ENCODE data around the gene PLAC8. TPM values are rescaled to one million over a fixed set of nuclear protein-coding genes. Genes with fewer than 3 reads are reported as not detected.

Gene PLAC8
- total RNA-seq, 1 experiment from 2014 or later, result 3.3 TPM

GRCh38 chr4:83139514-83140156 is 25.1 kb upstream of the PLAC8 start:
- Mint-ChIP-seq H3K9me3 (ENCODE audit: unreplicated experiment) (peaks cover 30% of the 10 kb centered on the region), H3K36me3 (ENCODE audit: insufficient read depth, unreplicated experiment) (no peaks in the 10 kb centered on the region), H3K27ac (ENCODE audit: low read depth, unreplicated experiment) (no peak overlapping the region), H3K4me3 (ENCODE audit: unreplicated experiment) (no peak overlapping the region), H3K27me3 (ENCODE audit: insufficient read depth, unreplicated experiment) (no peaks in the 10 kb centered on the region), H3K4me1 (ENCODE audit: insufficient read depth, unreplicated experiment) (no peaks in the 10 kb centered on the region)
- intact Hi-C loops (cut with micrococcal nuclease), result no loop called here
- ChIA-PET POLR2A (no interaction called here), CTCF (interaction anchor here (0.5 to 1.0 kb wide), 2 partner anchors 29 to 66 kb away, joined by 3 read pairs; no protein-coding TSS in a partner anchor)
- no peak for TF ChIP-seq CTCF (IDR thresholded peaks at IDR 0.05; ENCODE audit: unreplicated experiment)
- no peak for DNase-seq (ENCODE audit: unreplicated experiment)
- BruUV-seq (replicated peaks), result no TSS peak

GRCh38 chr4:83138946-83139345 is 24.4 kb upstream of the PLAC8 start:
- Mint-ChIP-seq H3K27ac (ENCODE audit: low read depth, unreplicated experiment) (no peak overlapping the region), H3K4me1 (ENCODE audit: insufficient read depth, unreplicated experiment) (no peaks in the 10 kb centered on the region), H3K36me3 (ENCODE audit: insufficient read depth, unreplicated experiment) (no peaks in the 10 kb centered on the region)

GRCh38 chr4:83132065-83132464 is 17.5 kb upstream of the PLAC8 start:
- no TSS peak for BruUV-seq (replicated peaks)
- no peak for DNase-seq (ENCODE audit: unreplicated experiment)
- ChIA-PET POLR2A (no interaction called here), CTCF (interaction anchor here (0.5 to 1.0 kb wide), 2 partner anchors 64 to 151 kb away, joined by 3 read pairs; no protein-coding TSS in a partner anchor)
- H3K36me3 Mint-ChIP-seq (ENCODE audit: insufficient read depth, unreplicated experiment), result no peaks in the 10 kb centered on the region
- H3K4me3 Mint-ChIP-seq (ENCODE audit: unreplicated experiment), result no peak overlapping the region
- no peak overlapping the region for H3K27ac Mint-ChIP-seq (ENCODE audit: low read depth, unreplicated experiment)
- TF ChIP-seq CTCF (IDR thresholded peaks at IDR 0.05; ENCODE audit: unreplicated experiment), result no peak
- H3K9me3 Mint-ChIP-seq (ENCODE audit: unreplicated experiment), result peaks cover 10% of the 10 kb centered on the region
- intact Hi-C loops (cut with micrococcal nuclease), result no loop called here
- H3K4me1 Mint-ChIP-seq (ENCODE audit: insufficient read depth, unreplicated experiment), result peaks cover 12% of the 10 kb centered on the region
- H3K27me3 Mint-ChIP-seq (ENCODE audit: insufficient read depth, unreplicated experiment), result no peaks in the 10 kb centered on the region

More at GRCh38 chr4:83138946-83139345, 24.4 kb upstream of the PLAC8 start:
- POLR2A ChIA-PET, result interaction anchor here (0.6 to 0.7 kb wide), 2 partner anchors 43 to 55 kb away, joined by 3 to 4 read pairs; no protein-coding TSS in a partner anchor
- no peak for TF ChIP-seq CTCF (IDR thresholded peaks at IDR 0.05; ENCODE audit: unreplicated experiment)
- Mint-ChIP-seq H3K27me3 (ENCODE audit: insufficient read depth, unreplicated experiment) (no peaks in the 10 kb centered on the region), H3K4me3 (ENCODE audit: unreplicated experiment) (no peak overlapping the region), H3K9me3 (ENCODE audit: unreplicated experiment) (peaks cover 30% of the 10 kb centered on the region)
- intact Hi-C loops (cut with micrococcal nuclease), result no loop called here
- CTCF ChIA-PET, result interaction anchor here (0.5 to 1.0 kb wide), 2 partner anchors 29 to 65 kb away, joined by 3 read pairs; no protein-coding TSS in a partner anchor
- no TSS peak for BruUV-seq (replicated peaks)
- DNase-seq (ENCODE audit: unreplicated experiment), result no peak

- no peak overlapping the region for H3K27ac Mint-ChIP-seq (ENCODE audit: low read depth, unreplicated experiment)
- no peaks in the 10 kb centered on the region for H3K9me3 Mint-ChIP-seq (ENCODE audit: unreplicated experiment)
- no peaks in the 10 kb centered on the region for H3K27me3 Mint-ChIP-seq (ENCODE audit: insufficient read depth, unreplicated experiment)
- intact Hi-C loops (cut with micrococcal nuclease), result no loop called here
- H3K4me3 Mint-ChIP-seq (ENCODE audit: unreplicated experiment), result no peak overlapping the region
- TF ChIP-seq CTCF (IDR thresholded peaks at IDR 0.05; ENCODE audit: unreplicated experiment), result no peak
- no peaks in the 10 kb centered on the region for H3K36me3 Mint-ChIP-seq (ENCODE audit: insufficient read depth, unreplicated experiment)
- ChIA-PET CTCF (no interaction called here), POLR2A (interaction anchor here (0.9 to 1.9 kb wide), 3 partner anchors 14 to 128 kb away, joined by 3 to 12 read pairs (median 5); partner anchors contain the start of gene PLAC8)
- H3K4me1 Mint-ChIP-seq (ENCODE audit: insufficient read depth, unreplicated experiment), result peaks cover 12% of the 10 kb centered on the region
- DNase-seq (ENCODE audit: unreplicated experiment), result no peak
- no TSS peak for BruUV-seq (replicated peaks)
Observed at GRCh38 chr4:83129264-83129663, 14.7 kb upstream of the PLAC8 start.

Data from MCF 10A (cell line).